ENCODE measurements around the gene RAC3. TPM values are rescaled to one million over a fixed set of nuclear protein-coding genes. Genes with fewer than 3 reads are reported as not detected.

Gene RAC3
- total RNA-seq, 1 experiment from 2014 or later, result 84.8 TPM

- DNase-seq, result no peak
- no peaks in the 10 kb centered on the region for H3K23me2 ChIP-seq (ENCODE audit: insufficient read length, low read depth, low read length, poor library complexity, severe bottlenecking)
- H4K5ac ChIP-seq (ENCODE audit: insufficient read length, low read depth, low read length), result no peak overlapping the region
- no peaks in the 10 kb centered on the region for H3K27me3 Mint-ChIP-seq (ENCODE audit: low read depth)
- H3K79me2 ChIP-seq (ENCODE audit: insufficient read depth, low read length), result no peaks in the 10 kb centered on the region
- H2BK20ac ChIP-seq (ENCODE audit: low read depth, low read length, poor library complexity, severe bottlenecking), result no peak overlapping the region
- no peaks in the 10 kb centered on the region for H3K4me1 ChIP-seq (ENCODE audit: insufficient read depth, low read length)
- H3K14ac ChIP-seq (ENCODE audit: insufficient read depth, low read length), result no peak overlapping the region
- H3K36me3 Mint-ChIP-seq (ENCODE audit: insufficient read depth in 1 of 3, low read depth in 3 of 3), result peaks cover 6 to 60% (median 55%) of the 10 kb centered on the region in 3 experiments
- peaks cover 3 to 9% of the 10 kb centered on the region in 2 experiments; a peak in 2 of 4 replicates for H3K4me1 Mint-ChIP-seq
- no peak overlapping the region for H2BK120ac ChIP-seq (ENCODE audit: low read depth, low read length, poor library complexity, severe bottlenecking)
- peak overlapping the region in 1 of 3 experiments; percentile 27; a peak in 1 of 7 replicates for H3K27ac Mint-ChIP-seq
- H3K9me3 Mint-ChIP-seq, result no peaks in the 10 kb centered on the region; a peak in 2 of 5 replicates
- H2BK15ac ChIP-seq (ENCODE audit: low read depth, low read length), result no peak overlapping the region
- no peak overlapping the region for H2AFZ ChIP-seq (ENCODE audit: low read length)
- no peaks in the 10 kb centered on the region for H3K79me1 ChIP-seq (ENCODE audit: insufficient read depth, low read depth, low read length, poor library complexity, severe bottlenecking)
- no peak overlapping the region for H3K18ac ChIP-seq (ENCODE audit: insufficient read length, low read depth, low read length)
- no peak overlapping the region for H2BK5ac ChIP-seq (ENCODE audit: insufficient read length, low read length)
- TF ChIP-seq CTCF (conservative IDR thresholded peaks at IDR 0.05), result no peak
- H3K27me3 ChIP-seq (ENCODE audit: insufficient read depth, low read length), result no peaks in the 10 kb centered on the region
- no peak overlapping the region for H4K91ac ChIP-seq (ENCODE audit: insufficient read length, low read depth, low read length)
- H3K4me3 Mint-ChIP-seq, result peak overlapping the region in 1 of 2 experiments; percentile 6; a peak in 1 of 5 replicates
- WGBS (ENCODE audit: extremely low coverage, insufficient read length, low lambda C conversion rate), result no CpG with 5 or more reads among the region's 35 CpGs
- H3K56ac ChIP-seq (ENCODE audit: insufficient read length, low read depth, low read length), result no peak overlapping the region
- H3K9me3 ChIP-seq (ENCODE audit: control insufficient read depth, low read depth, low read length), result no peaks in the 10 kb centered on the region
- H2BK12ac ChIP-seq (ENCODE audit: insufficient read length, low read depth, low read length), result no peak overlapping the region
- no peak overlapping the region for H3T11ph ChIP-seq (ENCODE audit: low read length)
- no peak overlapping the region for H3K23ac ChIP-seq (ENCODE audit: insufficient read length, low read depth, low read length)
- H3K27ac ChIP-seq (ENCODE audit: insufficient read length, low read depth, low read length), result no peak overlapping the region
- H4K8ac ChIP-seq (replicated peaks; ENCODE audit: insufficient read length, low read depth, low read length), result no peak overlapping the region
- H4K20me1 ChIP-seq (ENCODE audit: control insufficient read depth, insufficient read depth, insufficient read length), result no peaks in the 10 kb centered on the region
- H3K4ac ChIP-seq (ENCODE audit: low read depth, low read length), result no peak overlapping the region
- no peak overlapping the region for H3K9ac ChIP-seq (ENCODE audit: extremely low read depth, insufficient read length, low read length)
- H2AK5ac ChIP-seq (ENCODE audit: insufficient read length, low read length), result no peak overlapping the region
- H3K4me2 ChIP-seq (ENCODE audit: insufficient read depth, insufficient read length, low read length), result no peak overlapping the region
Observed at GRCh38 chr17:81983011-81983638, 48.4 kb upstream of the RAC3 start.

Data from H9 (cell line).